Dedifferentiated amniotic fluid mesenchymal stem cell (primary cell): Measurements from ENCODE around the gene ZMIZ1.
A peak's percentile ranks its signal among the peaks of the same experiment; 100 is the strongest.

Experiments
- DNase-seq: peaks from one replicate; pipeline ENCODE4 v3.0.0-alpha.2; 2016; ENCODE audit errors: extremely low spot score

Gene ZMIZ1

DNA sequence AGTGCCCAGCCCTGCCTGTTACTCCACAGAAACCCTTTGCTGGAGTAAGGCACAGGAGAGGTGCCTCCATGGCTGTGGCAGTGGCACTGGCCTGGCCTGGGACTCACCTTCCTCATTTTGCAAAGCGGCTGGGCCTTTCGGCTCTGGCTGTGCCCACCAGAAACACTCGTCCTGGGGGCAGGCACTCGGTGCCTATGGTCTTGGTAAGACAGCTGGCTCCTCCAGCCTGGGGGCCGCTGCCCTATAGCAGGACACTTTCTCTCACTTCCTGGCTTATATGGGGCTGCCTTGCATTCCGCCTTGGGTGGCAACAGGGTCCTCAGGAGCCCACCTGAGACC lies 13.2 kb downstream of the ZMIZ1 start:
- DNase-seq = no peak

DNA sequence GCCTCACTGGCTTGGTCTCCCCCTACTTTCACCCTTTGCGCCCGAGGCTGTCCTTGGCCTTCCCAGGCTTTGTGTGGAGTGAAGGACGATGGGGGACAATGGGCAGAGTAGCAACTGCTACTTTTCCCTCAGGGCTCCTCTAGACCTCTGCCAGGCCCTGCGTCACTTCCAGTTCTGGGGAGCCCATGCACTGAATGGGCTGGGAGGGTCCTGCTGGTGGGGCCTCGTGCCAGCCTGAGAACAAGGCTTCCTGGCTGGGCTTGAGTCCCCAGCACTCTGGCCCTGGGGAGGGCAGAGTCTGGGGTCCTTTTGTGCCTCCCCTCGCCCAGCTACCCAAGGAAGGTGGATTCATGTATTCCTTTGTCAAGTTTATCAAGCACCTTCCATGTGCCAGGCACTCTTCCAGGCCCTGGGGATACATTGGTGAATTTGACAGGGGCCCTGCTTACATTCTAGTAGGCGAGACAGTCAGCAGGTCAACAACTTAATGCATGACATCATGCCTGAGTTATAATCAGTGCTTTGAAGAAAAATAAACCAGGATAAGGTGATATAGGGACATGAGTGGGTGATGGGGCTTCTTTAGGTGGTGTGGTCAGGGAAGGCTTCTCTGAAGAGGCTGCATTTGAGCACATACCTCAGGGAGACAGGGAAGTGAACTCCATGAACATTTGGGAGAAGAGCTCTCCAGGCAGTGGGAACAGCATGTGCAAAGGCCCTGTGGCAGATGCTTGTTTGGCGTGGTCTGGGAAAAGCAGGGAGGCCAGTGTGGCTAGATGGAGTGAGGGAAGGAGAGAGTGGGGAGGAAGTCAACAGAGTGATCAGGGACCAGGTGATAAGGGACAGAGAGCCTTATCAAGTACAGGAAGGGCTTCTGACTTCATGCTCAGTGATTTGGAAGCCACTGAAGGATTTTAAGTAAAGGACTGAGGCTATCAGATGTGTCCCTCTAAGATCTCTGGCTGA lies 14.1 kb downstream of the ZMIZ1 start:
- DNase-seq = no peak

- DNase-seq = peak; percentile 19
Observed at GRCh38 chr10:79084012-79084971, 15.5 kb downstream of the ZMIZ1 start.

GRCh38 chr10:79084972-79085597 lies 16.3 kb downstream of the ZMIZ1 start:
- no peak for DNase-seq

DNA sequence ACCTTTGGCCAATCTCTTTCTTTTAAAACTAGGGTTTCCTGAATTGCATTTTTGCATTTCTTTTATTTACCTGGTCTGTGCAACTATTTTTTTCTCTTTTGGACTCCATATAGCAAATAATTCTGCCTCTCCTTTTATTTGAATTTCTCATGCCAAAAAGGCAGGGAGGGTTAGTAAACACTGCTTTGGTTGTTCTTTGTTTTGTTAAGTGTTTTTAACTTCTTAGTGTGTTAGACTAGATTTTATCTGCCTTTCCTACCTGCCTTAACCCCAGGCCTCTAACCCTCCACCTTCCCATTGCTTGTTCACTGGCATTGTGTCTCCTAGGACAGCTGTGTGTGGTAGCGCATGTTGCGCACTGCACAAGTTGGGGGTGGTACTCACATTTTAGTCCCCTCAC lies 18.1 kb downstream of the ZMIZ1 start:
- DNase-seq = no peak

- no peak for DNase-seq
Observed at GRCh38 chr10:79087721-79088120, 19.0 kb downstream of the ZMIZ1 start.

- no peak for DNase-seq
Observed at GRCh38 chr10:79088176-79088575, 19.4 kb downstream of the ZMIZ1 start.

GRCh38 chr10:79088613-79089355 lies 20.0 kb downstream of the ZMIZ1 start:
- DNase-seq = no peak

- DNase-seq = no peak
Observed at GRCh38 chr10:79089632-79090031, 20.9 kb downstream of the ZMIZ1 start.

DNA sequence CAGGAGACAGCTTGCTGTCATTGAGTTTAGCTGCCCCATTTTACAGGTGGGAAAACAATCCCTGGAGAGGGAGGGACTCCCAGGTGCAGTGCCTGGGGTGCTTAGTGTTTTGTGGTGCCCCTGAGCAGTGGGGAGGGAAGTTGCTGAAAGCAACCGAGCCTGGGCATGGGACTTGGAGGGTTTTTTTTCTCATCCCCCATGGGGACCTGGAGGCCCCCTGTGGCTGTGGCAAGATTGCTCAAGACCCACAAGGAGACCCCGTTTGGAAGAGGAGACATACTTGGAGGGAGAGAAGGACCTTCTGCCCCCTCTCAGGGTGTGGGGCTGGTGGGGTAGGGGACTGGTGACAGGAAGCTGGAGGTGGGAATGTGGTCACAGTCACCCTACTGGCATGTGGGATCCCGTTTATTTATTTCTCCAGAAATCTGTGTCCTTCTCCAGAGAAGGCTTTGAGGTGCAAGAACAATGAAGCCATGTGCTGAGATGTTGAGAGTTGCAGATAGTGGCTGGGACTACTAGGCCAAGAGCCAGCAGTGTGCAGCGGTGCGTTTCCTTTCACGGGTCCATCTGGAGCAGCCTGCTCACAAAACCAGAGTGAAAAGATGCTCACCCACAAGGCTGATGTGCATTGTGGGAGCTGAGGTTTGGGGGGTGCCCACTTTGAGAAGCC lies 21.5 kb downstream of the ZMIZ1 start:
- no peak for DNase-seq

GRCh38 chr10:79092292-79092896 lies 23.6 kb downstream of the ZMIZ1 start:
- no peak for DNase-seq

GRCh38 chr10:79093658-79094411 lies 25.1 kb downstream of the ZMIZ1 start:
- DNase-seq = no peak

- DNase-seq = no peak
Observed at GRCh38 chr10:79094412-79095175, 25.8 kb downstream of the ZMIZ1 start.

DNA sequence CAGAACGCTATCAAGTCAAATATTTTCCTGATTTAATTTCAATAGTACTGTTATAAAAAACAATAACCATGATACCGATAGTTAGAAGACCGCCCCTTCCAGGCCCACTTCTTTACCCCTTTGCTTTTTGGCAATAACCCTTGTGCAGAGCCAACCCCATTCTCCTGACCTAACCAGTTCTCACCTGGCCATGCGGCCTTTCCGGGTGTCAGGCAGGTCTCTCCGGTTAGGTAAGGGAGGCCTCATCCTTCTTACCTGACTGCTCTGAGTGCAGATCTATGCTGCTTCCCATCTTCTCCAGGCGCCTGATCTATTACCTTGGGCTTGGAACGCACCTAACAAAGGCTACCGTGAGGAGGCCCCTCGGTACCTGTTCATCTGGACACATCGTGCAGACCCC lies 26.6 kb downstream of the ZMIZ1 start:
- no peak for DNase-seq

GRCh38 chr10:79096514-79096913 lies 27.7 kb downstream of the ZMIZ1 start:
- DNase-seq = no peak

DNA sequence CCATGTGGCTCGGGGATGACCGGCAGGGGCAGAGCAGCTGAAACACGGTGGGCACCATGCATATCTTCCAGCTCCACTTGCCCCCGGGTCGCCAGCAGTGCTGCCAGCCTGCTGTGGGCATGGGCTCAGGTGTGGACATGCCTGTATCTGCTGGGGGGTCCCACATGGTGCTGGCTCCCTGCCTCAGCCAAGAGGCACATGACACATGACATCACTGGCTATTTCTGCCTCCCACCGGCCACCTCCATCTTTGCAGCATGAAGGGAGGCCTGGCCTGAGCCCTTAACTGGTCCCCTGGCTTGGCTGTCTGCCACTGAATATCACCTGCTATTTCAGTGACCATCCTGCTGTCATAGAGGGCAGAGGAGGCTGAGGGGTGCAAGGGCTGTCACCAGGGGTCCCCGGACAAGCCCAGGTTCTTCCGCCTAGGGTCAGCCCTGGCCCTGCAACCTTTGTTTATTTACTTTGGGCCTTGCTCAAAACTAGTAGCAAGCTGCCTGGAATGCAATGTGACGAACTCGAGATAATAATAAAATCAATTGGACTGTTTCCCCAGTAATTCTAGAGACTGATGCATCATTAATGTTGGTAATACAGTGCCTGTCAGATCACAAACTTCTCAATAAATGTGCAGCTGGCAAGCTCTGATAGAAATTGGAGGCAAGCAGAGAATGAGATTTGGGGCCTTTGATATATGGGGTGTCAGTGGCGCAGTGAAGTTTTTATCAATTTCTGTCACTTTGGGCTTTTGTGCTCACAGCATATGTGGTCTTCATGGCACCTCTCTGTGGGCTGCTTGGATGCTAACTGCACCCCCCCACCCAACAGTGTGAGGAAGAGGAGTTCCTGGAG lies 28.5 kb downstream of the ZMIZ1 start:
- DNase-seq = no peak

DNA sequence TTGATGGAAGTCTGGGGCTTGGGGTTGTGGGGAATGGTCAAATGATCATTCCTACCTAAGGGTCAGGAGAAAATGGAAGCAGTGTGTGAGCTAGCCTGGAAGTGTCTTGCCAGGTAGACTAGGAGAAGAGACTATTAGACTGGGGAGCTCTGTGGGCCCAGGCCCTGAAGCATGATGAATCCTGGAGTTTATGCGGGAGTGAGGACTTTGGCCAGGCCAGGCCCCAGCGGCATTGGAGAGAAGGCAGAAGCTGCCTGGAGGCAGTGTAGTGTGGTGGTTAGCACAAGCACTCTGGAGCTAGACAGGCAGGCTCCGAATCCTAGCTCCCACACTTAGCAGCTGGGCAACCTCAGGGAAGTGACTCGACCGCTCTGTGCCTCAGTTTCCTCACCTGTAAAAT lies 29.3 kb downstream of the ZMIZ1 start:
- no peak for DNase-seq

DNA sequence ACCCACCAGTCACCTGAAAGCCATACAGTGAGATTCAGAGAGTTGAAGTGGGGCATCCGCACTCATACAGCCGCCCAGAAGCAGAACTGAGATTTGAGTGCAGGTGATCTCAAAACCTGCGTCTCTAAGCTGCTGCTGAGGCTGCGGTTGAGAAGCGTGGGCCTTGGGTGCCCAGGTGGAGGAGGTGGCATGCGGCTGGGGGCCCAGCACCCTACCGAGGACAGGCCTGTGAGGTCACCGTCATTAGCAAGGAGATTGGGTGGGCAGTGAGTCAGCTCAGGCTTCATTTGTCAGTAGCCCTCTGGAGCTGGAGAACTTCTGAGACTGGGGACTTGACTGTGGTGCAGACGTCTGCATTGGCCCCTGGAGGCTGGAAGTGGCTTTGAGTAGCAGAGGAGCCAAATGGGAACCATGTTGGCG lies 29.8 kb downstream of the ZMIZ1 start:
- no peak for DNase-seq
